Measurements from ENCODE around the gene CHST3.
"Not testable (repeated sequence)": the region's sequence is repeated elsewhere in the genome, so short reads cannot be mapped to it uniquely, and the experiment has no call there.

CHST3 gene

DNA sequence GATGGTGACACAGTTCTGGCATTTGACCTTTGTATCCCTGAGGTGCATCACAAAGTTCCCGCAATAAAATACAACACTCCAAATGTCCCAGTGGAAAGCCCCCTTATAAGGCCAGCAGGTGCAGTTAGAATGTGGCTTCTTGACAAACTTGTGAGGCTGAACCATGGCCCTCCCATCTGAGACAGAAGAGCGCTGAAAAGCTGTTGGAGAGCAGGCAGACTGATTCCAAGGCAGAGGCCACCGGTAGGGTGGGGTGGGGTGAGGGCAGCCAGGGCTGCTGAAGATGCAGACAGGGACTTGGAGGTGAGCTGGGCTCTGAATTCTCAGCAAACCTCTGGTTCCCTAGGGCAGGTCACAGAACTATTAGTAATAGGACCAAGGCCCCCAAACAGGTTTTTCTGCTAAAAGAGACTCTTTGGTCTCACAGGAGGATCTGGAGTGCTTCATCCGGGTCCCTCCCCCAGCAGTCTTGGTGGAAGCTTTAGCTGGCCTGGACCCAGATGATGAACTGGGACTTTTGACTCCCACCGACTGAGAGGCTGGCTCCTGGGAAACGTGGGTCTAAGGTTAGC lies 15.6 kb upstream of the CHST3 start:
- no peak for DNase-seq (ENCODE audit: low read depth in 2 of 2)

DNA sequence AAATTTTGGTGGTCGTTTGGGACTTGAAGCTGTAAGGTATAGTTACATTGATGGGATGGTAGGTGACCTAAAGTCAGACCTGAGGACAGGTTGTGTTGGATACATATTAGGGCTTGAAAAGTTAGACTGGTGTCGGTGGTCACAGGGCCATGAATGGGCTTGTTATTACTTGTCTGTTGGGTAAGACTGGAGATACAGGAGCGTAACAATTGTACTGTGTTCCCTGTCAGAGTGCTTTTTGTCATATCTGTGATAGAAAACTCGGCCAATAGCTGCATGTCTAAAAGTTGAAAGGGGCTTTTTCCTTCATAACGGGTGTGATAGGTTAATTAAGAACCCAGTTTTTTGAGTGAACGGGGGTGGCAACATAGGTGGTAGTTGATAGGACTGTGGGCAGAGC lies 13.5 kb upstream of the CHST3 start:
- no peak for DNase-seq (ENCODE audit: low read depth in 2 of 2)

DNA sequence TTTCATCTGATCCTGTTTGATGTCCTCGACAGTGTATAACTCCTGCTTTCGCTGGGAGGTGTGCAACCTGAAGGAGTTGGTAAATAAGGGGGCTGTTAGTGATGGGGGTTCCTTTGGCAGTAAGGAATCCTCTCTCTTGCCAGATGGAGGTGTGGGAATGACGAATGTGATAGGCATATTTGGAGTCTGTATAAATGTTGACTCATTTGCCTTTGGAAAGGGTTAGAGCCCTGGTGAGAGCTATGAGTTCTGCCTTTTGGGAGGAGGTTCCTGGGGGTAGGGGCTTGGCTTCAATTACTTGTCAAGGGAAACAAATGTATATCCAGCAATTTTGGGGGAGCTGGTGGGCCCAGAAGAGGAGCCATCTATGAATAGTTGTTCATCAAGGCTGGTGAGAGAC lies 11.4 kb upstream of the CHST3 start:
- no peak for DNase-seq (ENCODE audit: low read depth in 2 of 2)

DNA sequence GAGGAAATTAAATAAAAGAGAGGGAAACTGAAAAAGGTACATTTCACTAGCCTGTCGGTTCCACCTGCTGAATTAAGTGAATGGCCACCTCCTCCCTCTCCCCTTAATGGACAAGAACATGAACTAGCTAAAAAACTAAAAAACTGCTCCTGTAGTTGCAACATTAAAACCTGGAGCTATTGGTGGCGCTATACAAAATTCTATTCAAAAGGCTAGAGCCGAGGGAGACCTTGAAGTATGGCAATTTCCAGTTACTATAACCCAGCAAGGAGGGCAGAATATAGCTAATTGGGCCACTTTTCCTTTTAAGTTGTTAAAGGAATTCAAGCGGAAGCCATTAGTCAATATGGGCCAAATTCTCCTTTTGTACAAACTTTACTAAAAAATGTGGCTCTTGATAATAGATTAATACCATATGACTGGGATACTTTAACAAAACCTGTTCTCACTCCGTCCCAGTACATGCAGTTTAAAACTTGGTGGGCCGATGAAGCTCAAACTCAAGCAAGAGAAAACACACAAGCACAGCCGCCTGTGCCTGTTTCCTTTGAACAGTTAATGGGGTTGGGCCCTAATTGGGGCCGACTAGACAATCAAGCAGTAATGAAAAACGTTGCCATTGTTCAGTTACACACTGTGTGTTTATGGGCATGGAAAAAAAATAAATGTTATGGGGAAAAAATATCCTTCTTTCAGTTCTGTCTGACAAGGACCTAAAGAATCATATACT lies 6.5 kb upstream of the CHST3 start:
- no peak for DNase-seq (ENCODE audit: low read depth in 2 of 2)

DNA sequence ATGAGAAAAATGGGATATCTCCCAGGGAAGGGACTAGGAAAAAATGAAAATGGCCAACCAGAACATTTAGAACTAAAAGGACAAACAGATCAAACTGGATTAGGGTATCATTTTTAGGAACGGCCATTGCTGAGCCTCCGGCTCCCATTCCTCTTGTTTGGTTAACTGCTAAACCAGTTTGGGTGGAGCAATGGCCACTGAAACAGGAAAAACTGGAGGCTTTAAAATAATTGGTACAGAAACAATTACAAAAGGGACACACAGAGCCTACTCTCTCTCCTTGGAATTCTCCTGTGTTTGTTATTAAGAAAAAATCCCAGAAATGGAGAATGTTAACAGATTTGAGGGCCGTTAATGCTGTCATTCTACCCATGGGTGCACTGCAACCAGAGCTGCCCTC lies 4.7 kb upstream of the CHST3 start:
- no peak for DNase-seq (ENCODE audit: low read depth in 2 of 2)

DNA sequence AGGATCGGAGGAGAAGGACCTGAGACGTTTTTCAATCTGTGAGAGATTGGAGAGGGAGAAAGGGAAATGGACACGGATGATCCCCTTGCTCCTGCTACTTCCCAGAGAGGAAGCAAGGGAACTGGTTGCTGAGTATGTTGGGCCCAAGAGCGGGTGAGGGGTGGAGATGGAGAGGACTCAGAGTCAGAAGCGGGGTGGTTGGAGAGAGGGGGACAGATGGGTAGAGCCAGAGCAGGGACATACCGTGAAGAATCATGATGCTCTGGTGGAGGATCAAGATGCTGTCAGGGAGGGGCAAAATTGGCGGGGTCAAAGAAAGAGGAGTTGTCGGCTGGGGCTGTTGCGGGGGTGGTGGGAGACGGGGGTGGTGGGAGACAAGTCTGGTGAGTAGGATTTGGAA lies 2.4 kb upstream of the CHST3 start:
- DNase-seq (ENCODE audit: low read depth in 2 of 2): no peak

DNA sequence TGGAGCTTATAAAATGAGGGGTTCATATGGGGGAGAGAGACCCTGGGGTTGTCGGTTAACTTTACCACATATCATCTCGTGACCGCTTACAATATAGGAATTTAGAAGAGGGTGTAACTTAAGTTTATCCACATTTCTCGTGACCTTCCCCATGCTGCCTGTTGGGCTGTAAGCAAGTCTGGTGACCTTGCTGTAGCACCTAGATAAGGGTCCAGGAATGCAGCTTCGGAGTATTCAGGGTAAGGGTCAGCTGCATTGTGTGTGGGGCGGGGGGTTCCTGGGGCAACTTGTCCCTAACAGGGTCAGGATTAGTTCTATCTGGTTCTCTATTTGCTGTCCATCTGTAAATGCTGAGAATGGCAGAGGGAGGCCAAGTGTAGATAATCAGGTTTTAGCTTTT lies 1.3 kb upstream of the CHST3 start:
- DNase-seq (ENCODE audit: low read depth in 2 of 2): no peak

DNA sequence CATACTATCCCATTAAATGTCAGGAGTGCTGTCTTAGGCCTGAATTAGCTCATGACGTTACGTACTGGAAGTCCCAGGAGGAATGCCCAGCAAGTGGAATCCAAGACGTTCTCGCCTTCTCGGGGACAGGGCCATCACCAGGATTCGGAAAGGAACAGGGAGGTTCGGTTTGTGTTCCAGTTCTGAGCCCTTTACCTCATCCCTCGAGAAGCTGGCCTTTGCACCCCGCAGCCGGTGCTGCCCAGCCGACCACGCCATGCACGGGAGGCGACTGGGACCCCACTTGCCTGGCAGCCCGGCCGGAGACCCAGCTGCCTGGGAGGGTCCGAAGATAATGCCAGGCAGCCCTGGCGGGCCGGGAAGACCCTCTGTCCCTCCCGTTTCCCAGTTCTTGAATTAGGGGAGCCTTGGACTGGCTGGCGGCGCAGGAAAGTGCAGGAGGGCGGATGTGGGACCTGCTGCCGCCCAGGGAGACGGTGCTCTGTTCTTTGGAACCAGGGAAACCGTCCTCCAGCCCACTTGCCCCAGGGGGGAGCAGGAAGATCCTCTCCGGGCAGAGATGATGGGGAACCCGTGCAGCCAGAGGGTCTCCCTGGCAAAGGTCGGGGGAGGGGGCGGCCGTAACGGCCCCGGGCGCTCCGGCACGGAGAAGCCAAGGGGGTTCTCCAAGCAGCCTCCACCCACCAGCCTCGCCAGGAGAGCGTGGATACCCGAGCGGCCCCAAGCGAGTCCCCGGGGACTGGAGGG lies 671 bp upstream of the CHST3 start:
- DNase-seq (ENCODE audit: low read depth in 2 of 2): no peak

DNA sequence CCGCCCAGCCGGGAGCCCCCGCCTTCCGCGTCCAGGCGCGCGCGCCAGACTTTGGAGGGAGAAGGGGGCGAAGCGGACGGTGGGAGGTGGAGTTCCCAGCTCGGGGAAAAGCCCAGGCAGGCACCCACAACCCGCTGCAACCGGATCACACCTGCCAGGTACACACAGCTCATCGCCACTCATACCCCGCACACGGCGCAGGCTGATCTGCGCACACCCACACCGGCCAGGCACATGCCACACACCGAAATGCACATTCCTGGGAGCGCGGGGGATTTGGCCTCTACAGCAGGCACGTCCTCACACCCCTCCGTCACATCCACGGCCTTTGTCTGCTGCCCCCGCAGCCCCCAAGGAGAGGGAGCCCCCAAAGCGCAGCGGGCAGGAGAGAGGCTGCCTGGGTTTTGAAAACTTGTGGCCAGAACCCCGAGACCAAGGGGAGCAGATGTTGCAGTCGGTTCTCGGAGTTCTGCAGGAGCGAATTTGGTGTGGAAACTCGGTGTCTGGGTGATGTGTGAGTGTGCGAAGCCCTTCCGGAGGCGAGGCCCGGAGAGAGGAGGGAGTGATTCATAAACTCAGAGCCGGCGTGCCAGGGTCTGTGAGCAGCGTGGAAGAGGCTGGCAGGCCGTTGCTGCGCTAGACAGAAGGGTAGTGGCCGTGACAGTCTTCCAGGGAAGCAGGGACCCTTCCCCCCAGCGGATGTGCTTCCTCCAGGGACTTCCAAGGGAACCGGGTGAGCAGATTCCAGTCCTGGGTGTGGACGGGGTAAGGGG lies 734 bp downstream of the CHST3 start:
- DNase-seq (ENCODE audit: low read depth in 2 of 2): no peak

DNA sequence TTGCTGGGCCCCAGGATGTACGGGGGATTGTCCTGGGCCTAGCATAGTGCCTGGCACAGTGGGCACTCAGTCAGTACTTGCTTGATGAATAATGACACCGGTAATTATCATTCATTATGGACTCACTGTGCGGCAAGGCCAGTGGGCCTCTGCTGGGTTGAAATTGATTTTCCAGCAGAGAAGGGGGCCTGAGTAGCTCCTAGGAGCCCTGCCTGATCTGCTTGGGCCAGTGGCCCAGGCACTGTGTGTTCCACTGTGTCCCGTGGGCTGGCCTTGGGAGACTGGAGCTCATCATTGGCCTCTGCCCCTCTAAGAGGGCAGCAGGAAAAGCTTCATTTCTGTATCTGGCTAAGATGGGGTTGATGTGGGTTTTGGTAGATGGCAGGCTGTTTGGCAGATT lies 1.4 kb downstream of the CHST3 start:
- no peak for DNase-seq (ENCODE audit: low read depth in 2 of 2)

DNA sequence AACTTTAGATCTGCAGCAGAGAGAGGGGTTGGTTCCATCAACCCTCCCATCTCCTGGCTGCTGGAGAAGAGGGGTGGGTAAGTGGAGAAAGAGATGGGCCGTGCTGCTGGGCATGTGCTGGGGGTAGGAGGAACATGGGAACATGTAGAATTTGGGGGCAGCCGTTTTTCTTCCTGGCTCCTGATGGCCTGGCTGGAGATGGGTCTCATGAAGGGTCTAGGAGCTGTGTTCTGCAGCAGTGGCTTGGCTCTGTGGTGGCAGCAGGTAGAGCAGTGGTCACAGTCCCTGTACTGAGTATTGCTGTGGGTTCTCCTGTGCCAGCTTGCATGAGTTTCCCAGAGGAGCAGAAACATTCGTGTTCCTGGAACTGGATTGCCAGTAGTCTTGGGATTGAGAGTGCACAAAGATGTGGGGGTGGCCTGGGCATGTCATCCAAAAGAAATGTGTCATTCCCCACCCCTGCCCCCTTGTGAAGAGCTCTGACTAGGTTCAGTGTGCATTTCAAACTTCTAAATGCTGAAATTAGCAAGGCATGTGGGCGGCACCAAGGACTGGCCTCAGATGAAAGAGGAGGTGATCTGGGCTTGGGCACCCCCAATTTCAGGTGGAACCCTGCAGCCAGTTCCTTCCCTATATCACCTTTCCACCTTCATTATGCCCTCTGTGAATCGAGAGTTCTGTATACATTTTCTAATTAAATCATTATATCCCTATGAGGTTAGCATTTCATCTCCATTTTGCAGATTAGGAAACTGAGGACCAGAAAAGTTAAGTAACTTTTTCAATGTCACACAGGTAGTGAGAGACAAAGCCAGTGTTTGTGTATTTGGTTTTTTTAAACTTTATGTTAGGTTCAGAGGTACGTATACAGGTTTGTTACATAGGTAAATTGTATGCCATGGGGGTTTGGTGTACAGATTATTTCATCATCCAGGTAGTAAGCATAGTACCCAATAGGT lies 2.1 kb downstream of the CHST3 start:
- no peak for DNase-seq (ENCODE audit: low read depth in 2 of 2)

DNA sequence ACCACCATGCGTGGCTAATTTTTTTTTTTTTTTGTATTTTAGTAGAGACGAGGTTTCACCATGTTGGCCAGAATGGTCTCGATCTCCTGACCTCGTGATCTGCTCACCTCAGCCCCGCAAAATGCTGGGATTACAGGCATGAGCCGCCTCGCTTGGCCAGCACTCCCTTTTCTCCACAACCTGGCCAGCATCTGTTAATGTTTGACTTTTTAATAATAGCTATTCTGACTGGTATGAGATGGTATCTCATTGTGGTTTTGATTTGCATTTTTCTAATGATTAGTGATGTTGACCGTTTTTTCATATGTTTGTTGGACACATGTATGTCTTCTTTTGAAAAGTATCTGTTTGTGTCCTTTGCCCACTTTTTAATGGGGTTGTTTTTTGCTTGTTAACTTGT lies 3.8 kb downstream of the CHST3 start:
- not testable (repeated sequence) for DNase-seq (ENCODE audit: low read depth in 2 of 2)

DNA sequence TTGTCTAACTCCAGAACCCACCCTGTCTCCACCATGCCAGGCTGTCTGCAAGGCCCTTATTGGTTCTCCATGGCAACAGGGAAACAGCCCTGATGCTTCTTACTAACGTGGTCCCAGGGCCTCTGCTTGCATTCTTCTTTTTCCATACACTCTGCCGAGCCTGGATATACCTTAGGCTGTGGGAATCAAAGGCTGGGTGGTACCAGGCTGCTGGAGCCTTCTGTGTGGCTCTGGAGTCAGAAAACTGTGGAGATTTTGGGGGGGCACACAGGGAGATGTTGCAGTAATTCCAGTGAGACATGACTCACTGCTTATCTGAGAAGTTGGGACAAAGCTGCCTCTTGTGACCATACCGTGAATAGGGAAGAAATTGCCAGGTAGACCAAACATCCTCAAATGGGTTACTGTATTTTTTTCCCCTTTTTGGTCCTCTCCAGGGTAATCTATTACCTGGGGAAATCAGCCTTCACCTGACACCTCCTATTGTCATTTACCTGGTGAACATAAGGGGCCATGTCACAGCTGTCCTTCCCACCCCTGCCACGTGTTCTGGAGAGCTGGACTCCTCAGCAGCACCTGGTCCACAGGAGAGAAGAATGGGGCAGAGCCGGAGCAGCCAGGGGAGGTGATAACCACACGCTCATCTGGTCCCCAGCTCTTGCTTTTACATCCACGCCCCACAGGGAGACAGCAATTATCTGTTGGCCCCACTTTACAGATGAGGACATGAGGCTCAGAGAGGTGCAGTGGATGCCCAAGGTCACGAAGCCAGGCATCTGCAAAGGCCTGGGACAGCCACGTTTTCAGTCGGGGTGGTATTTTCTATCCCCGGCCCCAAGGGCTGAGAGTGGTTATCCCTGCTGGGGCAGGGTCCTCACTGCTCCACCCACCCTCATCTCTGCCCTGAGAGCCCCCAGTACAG lies 4.6 kb downstream of the CHST3 start:
- DNase-seq (ENCODE audit: low read depth in 2 of 2): no peak

DNA sequence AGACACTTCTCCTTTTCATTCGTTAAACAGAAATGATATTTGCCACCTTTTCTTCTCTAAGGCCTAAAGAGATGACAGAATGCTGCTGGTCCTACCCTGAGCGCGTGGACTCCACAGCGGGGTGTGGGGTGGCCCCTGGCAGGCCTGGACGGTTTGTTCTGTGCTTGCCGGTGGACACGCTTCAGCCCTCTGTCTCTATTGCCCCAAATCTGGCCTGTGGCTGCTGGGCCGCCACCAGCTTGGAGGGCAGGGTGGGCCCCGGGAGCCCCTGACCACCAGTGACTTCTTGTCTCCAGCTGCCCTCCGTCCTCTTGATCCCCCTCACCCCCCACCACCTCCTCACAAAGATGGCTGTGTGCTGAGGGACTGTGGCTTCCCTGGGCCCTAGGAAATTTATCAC lies 5.7 kb downstream of the CHST3 start:
- DNase-seq (ENCODE audit: low read depth in 2 of 2): no peak

DNA sequence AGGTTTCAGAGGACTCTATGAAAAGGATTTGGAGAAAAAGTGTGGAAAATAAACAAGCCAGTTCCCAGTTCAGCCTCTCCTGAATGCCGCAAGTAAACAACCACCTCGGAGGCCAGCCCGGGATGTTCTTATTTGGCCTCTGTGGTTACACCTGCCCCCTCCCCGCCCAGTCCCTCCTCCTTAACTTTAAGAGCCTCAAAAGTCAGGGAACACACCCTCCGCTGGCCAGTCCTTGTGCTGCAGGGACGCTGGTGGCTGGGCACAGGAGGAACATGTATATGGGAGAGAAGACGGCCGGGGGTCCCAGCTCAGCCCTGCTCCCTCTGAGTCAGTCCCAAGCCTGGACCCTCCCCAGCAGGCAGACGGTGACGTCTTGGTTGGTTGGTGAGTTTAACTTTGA lies 6.1 kb downstream of the CHST3 start:
- DNase-seq (ENCODE audit: low read depth in 2 of 2): no peak

DNA sequence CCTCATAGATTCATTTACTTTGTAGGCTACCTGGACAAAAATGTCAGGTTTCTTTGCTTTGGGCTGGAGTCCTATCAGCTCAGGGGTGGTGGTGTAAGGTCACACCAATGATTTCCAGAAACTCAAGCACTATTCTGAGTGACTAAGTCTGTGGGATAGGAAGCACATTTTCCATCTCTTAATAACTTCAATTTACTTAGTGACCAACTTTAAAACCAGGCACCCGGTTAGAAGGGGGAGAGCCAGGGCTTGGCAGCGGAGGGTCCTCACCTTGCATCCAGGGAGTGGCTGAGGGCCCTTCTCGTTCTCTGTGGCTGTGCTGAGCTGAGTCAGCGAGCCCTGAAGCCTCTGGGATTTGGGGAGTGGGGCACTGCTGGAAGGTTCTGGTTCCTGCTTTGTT lies 6.7 kb downstream of the CHST3 start:
- DNase-seq (ENCODE audit: low read depth in 2 of 2): no peak

DNA sequence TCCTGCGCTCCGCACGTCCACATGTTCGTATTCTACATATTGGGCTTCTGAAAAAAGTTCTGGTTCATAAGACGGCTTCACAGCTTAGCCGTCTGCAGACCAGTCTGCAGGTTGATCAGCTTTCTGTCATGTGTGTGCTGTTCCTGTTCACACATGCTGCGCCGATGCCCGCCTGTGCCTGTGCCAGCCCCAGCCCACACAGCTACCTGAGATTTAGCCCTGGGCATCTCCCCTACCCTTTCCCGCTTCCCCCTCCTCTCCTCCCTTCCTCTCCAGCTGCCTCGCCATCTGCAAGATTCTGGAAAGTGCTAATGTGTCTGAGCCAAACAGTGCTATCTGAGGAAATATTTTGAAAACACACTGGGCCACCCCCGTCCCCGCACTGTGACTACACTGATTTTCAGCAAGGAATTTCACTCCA lies 7.1 kb downstream of the CHST3 start:
- no peak for DNase-seq (ENCODE audit: low read depth in 2 of 2)

DNA sequence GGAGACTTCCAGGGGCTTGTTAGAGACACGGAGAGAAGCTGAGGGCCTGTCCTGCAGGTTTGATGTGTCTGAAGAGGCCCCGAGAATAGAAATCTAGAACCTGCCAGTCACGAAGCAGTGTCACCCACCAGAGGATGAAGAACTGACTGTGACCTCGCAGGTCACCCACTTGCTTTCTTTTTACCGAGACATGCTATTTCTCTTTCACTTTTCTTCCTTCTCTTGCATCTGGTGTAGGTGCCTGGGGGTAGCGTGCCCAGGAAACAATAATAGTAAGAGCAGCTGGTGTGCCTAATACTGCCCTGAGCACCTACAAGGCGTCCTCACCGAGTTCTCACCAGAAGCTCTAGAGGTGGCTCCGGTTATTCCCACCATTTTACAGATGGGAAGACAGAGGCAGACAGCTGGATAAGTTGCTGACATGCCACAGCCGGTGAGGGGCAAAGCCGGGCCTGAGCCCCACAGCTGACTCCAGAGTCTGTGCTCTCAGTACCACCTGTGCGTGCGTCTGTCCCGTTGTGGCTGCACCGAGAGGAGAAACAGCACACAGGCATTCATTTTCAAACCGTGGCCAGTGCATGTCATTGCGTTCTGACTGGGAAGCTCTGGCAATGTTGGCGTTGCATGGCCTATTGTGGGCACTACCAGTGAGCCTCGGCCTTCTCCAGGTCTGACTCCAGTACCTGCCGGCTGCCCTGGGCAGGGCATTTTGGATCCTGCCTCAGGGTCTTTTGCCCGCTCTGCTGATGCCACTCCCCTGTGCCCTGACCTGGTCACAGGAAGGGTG lies 7.8 kb downstream of the CHST3 start:
- no peak for DNase-seq (ENCODE audit: low read depth in 2 of 2)

Data from fibroblast of skin of left quadriceps (primary cell).